NCI-H1694 treated with DMSO at 0.1 percent for 48 hours (cell line): Measurements from ENCODE around the gene PEX14.

Source experiments
- DNase-seq: peaks from one replicate; lab custom pipeline; 2025; lab: John Stamatoyannopoulos, UW

PEX14 gene

GRCh38 chr1:10597492-10598388 lies 123.0 kb downstream of the PEX14 start:
- no peak for DNase-seq

GRCh38 chr1:10598389-10598702 lies 123.6 kb downstream of the PEX14 start:
- no peak for DNase-seq

DNA sequence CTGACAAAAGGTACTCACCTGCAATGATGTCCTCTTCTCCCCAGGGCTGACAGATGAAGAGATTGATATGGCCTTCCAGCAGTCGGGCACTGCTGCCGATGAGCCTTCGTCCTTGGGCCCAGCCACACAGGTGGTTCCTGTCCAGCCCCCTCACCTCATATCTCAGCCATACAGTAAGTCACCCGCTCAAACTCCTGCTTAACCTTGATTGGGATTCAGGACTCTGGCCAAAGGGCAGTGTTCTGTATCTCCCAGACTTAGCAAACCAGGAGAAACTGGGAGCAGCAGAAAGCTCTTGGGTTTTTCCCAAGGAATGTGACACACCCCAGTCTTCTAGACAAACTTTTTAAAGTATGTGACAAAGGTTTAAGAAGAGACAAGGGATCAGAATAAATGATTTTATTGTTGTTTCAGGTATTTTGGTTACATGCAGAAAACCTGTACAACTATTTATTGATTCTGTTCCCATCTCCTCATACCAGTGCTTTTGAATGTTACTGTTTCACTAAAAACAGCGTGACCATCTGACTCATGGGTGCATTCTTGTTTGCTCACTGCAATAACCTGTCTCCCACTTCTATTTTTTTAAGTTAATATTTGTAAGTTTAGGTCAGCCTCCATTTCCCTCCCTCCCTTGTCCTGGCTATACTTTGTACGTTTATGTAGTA lies 124.6 kb downstream of the PEX14 start:
- DNase-seq: no peak

- DNase-seq: no peak
These were observed 126.8 kb downstream of the PEX14 start for GRCh38 chr1:10601342-10602070.

GRCh38 chr1:10602936-10603335 lies 128.2 kb downstream of the PEX14 start:
- DNase-seq: no peak

GRCh38 chr1:10604966-10605365 lies 130.2 kb downstream of the PEX14 start:
- no peak for DNase-seq

DNA sequence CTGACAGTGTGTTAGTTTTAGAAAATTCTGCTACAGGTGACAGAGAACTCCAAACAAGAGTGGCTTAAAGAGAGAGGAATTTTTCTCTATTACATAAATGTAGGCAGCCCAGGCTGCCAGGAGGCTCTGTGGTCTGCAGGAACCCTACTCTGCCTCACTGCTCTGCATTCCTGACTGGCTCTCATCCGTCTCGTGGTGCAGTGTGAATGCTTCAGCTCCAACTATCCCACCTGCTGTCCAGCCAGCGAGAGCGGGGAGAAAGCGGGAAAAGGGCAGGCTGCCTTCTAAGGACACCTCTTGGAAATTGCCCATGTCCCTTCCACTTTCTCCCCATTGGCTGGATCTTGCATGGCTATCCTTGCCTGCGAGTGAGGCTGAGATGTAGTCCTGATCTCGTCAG lies 131.3 kb downstream of the PEX14 start:
- DNase-seq: no peak

GRCh38 chr1:10607228-10607627 lies 132.5 kb downstream of the PEX14 start:
- no peak for DNase-seq

GRCh38 chr1:10608690-10609089 lies 133.9 kb downstream of the PEX14 start:
- DNase-seq: no peak

DNA sequence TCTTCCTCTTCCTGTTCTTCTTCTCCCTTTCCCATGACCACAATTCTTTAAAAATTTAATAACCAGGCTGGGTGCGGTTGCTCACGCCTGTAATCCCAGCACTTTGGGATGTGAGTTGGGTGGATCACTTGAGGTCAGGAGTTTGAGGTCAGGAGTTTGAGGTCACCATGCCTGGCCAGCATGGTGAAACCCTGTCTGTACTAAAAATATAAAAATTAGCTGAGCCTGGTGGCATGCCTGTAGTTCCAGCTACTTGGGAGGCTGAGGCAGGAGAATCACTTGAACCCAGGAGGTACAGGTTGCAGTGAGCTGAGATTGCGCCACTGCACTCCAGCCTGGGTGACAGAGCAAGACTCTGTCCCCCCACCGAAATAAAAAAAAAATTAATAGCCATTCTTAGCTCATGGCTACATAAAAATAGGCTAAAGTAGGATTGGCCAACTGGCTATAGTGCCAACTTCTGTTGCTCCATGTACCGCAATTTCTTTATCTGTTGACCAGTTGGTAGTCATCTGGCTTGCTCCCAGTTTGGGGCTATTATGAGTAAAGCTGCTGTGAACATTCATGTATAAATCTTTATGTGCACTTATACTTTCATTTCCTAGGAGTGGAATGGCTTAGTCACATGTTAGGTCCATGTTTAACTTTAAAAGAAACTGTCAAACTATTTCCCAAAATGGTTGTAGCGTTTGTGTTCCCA lies 136.3 kb downstream of the PEX14 start:
- DNase-seq: no peak

DNA sequence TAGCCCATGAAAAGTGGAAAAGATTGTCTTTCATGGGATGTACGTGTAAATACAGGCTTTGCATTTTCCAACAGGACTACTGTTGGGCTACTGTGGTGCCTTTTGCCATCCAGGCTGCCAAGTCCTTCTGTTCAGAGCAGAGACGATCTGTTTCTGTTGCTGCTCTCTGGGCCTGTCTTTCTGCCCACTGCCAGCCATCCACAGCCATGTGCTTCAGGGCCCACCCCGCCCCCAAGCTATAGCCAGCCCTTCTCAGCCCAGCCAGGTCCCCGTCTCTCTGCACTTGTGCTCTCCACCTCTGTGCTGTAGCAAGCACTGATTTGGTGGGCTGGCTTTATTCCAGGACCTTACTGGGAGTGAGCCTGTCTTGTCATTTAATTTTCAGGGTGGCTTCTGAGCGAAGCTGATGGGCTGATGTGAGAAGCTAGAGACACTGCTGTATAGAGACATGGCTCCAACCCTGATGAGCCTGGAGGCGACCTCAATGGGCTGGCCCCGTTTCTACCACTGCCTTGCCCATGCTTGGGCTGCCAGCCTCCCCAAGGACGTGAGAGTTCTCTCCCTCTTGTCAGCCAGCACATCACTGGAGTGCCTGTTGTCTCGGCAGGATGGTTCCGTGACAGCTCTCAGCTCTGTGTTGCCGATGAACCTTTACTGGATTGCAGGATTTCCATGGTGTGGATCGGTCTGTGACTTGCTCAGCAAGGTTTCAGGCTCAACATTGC lies 137.8 kb downstream of the PEX14 start:
- no peak for DNase-seq

GRCh38 chr1:10613340-10613739 lies 138.6 kb downstream of the PEX14 start:
- DNase-seq: no peak

GRCh38 chr1:10613861-10614260 lies 139.1 kb downstream of the PEX14 start:
- DNase-seq: no peak

DNA sequence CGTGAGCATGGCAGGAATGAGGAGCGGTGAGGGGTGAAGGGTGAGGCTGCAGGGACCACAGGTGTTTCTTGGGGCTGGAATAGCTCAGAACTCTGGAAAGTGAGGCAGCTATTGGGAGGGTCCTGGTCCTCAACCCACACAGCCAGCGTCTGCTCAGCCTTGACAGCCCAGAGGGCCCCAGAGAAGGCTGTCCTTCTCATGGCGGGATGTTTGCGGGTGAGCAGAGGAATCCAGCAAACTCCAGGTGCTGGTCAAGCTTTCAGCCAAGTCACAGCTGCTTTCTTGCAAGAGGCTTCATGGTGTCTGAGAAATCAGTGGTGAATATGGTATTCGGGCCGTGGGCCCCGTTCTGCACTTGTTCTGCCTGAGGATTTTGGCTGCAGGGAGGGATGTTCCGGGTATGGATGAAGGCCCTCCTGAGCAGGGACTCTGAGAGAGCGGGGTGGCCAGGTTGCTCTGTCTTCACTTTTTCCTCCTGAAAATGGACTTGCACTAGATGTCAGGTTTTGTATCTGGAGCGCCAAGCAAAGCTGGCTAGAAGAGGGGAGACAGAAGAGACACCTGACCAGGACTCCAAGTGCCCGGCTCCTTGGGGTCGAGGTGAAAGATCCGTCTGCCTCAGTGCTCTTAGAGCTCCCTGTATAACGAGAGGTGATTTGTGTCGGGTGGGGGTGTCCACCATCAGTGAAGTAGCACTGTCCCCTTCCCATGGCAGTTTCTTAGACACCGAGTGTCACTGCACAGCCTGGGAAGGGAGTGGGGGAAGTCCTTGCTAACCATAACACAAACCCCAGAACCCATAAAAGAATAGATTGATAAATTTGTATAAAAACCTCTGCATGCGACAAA lies 139.9 kb downstream of the PEX14 start:
- no peak for DNase-seq

GRCh38 chr1:10615332-10615731 lies 140.6 kb downstream of the PEX14 start:
- DNase-seq: no peak

DNA sequence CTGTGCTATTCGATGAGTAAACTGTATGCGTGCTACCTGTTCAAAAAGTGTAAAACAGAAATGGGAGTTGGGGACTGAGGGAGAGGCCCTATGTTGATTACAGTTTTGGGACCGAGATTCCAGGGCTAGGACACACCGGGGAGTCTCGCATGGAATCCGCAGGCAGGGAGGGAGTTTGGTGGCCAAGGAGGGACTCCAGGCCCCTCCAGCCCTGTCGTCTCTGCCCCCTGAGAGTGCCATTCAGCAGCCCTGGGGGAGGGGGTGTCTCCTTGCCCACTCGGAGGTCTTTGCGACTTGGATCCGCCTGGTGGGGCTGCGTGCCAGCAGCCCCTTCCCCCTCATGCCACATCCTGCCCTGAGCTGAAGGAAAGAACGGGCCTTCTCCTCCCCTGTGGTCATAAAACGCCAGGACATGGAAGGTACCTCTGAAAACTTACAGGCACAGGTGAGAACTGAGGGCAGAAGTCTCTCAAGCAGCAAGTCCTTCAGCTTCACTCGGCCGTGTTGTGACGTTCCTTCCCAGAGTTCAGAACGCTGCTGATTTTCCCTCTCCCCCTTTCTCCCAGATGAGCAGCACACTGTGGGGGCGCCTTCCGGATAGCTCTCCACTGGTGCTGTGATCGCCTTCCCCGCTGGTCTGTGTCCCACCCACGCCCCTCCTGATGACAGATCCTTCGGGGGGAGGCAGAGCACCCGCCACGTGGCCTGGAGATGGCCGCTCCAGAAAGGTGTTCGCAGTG lies 141.4 kb downstream of the PEX14 start:
- no peak for DNase-seq

DNA sequence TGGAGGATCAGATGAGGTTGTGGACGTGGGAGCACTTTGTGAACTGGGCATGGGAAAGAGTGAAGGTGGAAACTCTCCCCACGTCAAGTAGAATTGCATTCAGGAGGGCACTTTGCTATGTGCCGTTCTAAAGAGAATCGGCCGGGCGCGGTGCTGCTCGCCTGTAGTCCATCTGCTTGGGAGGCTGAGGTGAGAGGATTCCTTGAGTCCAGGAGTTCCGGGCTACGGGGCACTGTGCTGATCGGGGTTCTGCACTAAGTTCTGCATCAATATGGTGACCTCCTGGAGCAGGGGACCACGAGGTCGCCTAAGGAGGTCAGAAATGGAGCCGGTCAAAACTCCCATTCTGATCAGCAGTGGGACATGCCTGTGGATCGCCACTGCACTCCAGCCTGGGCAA lies 141.9 kb downstream of the PEX14 start:
- DNase-seq: no peak

GRCh38 chr1:10617318-10617717 lies 142.6 kb downstream of the PEX14 start:
- DNase-seq: no peak

DNA sequence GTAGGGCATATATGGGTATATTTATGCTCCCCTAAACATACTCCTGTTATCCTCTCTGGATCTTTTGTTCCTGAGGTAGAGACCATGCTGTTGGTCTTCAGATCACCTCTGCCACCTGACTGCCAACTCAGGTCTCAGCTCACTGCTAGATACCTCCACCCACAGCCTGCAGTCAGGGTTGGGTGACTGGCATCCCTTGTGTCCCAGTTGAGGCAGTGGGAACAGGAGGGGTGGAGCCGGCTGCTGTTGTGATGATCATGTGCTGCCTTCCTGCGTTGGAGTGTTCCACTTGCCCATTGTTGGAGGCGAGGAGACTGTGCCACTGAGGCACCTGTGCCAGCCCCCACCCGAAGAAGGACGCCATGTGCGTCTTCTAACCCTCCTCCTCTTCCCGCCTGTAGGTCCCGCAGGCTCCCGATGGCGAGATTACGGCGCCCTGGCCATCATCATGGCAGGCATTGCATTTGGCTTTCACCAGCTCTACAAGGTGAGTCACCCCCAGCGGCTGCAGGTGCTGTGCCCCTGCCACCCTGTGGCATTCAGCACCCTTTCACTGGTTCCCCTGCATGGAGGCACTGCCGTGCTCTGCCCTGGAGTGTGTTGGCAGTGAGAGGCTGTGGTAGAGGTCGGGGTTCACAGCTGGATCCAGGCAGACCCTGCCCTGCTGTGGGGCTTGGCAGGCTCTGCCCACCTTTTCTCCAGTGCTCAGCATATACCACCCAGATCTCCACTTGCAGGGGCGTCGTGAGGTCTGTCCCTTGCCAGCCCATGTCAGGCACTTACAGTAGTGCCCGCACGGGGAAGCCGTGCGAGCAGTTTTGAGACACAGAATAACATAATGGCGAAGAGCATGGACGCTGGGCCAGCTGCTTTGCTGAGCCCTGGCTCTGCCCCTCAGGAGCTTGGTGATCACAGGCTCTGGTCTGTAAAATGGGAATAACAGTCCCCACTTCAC lies 143.5 kb downstream of the PEX14 start:
- DNase-seq: no peak
